IMR-90 (cell line): ENCODE measurements around the gene CHMP4A.

Experiments used
- CHD1 ChIP-seq: IDR thresholded peaks from 2 replicates; pipeline ENCODE4 v1.6.1; 2012; ENCODE audit warnings: low read depth, low read length, improper control_type of control experiment
- CTCF ChIP-seq: conservative IDR thresholded peaks from 2 replicates; pipeline ENCODE4 v1.5.1; 2012; ENCODE audit warnings: mild to moderate bottlenecking, low read depth, low read length, improper control_type of control experiment
- NFE2L2 ChIP-seq: fragments of 150-350 bp; IDR thresholded peaks from 2 replicates; pipeline ENCODE4 v1.6.1; 2016; ENCODE audit warnings: low read depth, mild to moderate bottlenecking, low read length
- POLR2A ChIP-seq: IDR thresholded peaks from 2 replicates; pipeline ENCODE4 v1.6.1; 2012; ENCODE audit warnings: mild to moderate bottlenecking, low read depth, low read length
- RCOR1 ChIP-seq: IDR thresholded peaks from 2 replicates; pipeline ENCODE4 v1.6.1; 2012; ENCODE audit warnings: mild to moderate bottlenecking, low read length, improper control_type of control experiment; ENCODE audit not compliant: insufficient replicate concordance
- RFX5 ChIP-seq: IDR thresholded peaks from 2 replicates; pipeline ENCODE4 v1.8.0; 2012; ENCODE audit warnings: low read depth, mild to moderate bottlenecking, low read length, moderate library complexity

DNA sequence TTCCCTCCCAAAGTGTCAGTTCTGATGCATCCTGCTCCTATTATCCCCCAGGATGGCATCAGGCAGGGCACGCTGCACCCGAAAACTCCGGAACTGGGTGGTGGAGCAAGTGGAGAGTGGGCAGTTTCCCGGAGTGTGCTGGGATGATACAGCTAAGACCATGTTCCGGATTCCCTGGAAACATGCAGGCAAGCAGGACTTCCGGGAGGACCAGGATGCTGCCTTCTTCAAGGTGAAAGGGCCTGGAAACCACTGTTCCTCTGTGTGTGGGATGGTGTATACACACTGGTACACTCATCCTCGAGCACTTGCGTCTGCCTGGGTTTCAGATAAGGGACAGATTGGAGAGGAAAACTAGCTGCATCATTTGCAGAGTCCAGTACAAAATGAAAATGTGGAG, 51.2 kb downstream of the CHMP4A start:
- TF ChIP-seq CTCF = no peak
- no peak for TF ChIP-seq POLR2A
- no peak for TF ChIP-seq CHD1
- no peak for TF ChIP-seq RCOR1
- no peak for TF ChIP-seq RFX5
- TF ChIP-seq NFE2L2 = no peak
